Gastroesophageal sphincter (tissue), 4 donors: ENCODE results near the gene SEMA4A. TPM values are rescaled to one million over a fixed set of nuclear protein-coding genes. Genes with fewer than 3 reads are reported as not detected.

ENCODE experiments used
- ATAC-seq: fragments of 150-250 bp; one replicate; pipeline ENCODE4 v1.9.1; 2016; ENCODE audit warnings: mild to moderate bottlenecking, moderate library complexity
- H3K27ac ChIP-seq, 4 donors: fragments of 200-600 bp; sonication (generic) in 3 of 4; 1 replicate in 3 of 4; 2 replicates in 1 of 4; pipeline ENCODE4 v1.5.1; 2016 to 2019
- H3K27me3 ChIP-seq: fragments of 200-600 bp; sonication (generic); one replicate; pipeline ENCODE4 v1.5.1; 2019
- H3K36me3 ChIP-seq, 2 donors: fragments of 200-600 bp; sonication (generic); one replicate each; pipeline ENCODE4 v1.5.1; 2019; ENCODE audit warnings: control low read depth in 1 of 2
- H3K4me1 ChIP-seq, 3 donors: fragments of 200-600 bp; sonication (generic); 1 replicate in 2 of 3; 2 replicates in 1 of 3; pipeline ENCODE4 v1.5.1; 2016 to 2019; ENCODE audit warnings: control low read depth in 2 of 3
- H3K4me3 ChIP-seq, 2 donors: fragments of 200-600 bp; sonication (generic); one replicate each; pipeline ENCODE4 v1.5.1; 2019; ENCODE audit warnings: mild to moderate bottlenecking in 1 of 2, moderate library complexity in 1 of 2
- H3K9me3 ChIP-seq, 3 donors: fragments of 200-600 bp; sonication (generic); one replicate each; pipeline ENCODE4 v1.5.1; 2017 to 2019; ENCODE audit warnings: control low read depth in 2 of 3
- CTCF ChIP-seq, 4 experiments: fragments of 200-600 bp in 2 of 4; fragments of 450-650 bp in 2 of 4; sonication (generic) in 1 of 4; IDR thresholded peaks; one replicate each; pipeline ENCODE4 v1.5.1; 2017 to 2019; ENCODE audit warnings: antibody characterized with exemption in 4 of 4, mild to moderate bottlenecking in 2 of 4, moderate library complexity in 2 of 4
- EP300 ChIP-seq: sonication (generic); formaldehyde crosslinking; IDR thresholded peaks from one replicate; pipeline ENCODE4 v1.6.1; 2017; ENCODE audit warnings: antibody characterized with exemption, mild to moderate bottlenecking
- POLR2A ChIP-seq, 2 donors: fragments of 450-650 bp; IDR thresholded peaks; one replicate each; pipeline ENCODE4 v1.6.1; 2017; ENCODE audit warnings: antibody characterized with exemption in 2 of 2, mild to moderate bottlenecking in 2 of 2, moderate library complexity in 1 of 2
- POLR2AphosphoS5 ChIP-seq: sonication (generic); formaldehyde crosslinking; IDR thresholded peaks from one replicate; pipeline ENCODE4 v1.6.1; 2017; ENCODE audit warnings: antibody characterized with exemption
- WGBS, 2 donors: methylation state at CpG; one replicate each; pipeline ENCODE4 v1.1.5; 2018; ENCODE audit warnings: low coverage in 1 of 2; 5-methylcytosine and 5-hydroxymethylcytosine counted together
- total RNA-seq, 4 donors: library from RNA; depleted of rRNA; stranded (reverse); fragments of >200 nt; gene quantifications; one replicate each; pipeline ENCODE4 v1.1.0, GENCODE V29; 2016

The SEMA4A gene
- total RNA-seq, 4 donors from 2014 or later, result 1.7 to 7.5 (median 3.4) TPM

DNA sequence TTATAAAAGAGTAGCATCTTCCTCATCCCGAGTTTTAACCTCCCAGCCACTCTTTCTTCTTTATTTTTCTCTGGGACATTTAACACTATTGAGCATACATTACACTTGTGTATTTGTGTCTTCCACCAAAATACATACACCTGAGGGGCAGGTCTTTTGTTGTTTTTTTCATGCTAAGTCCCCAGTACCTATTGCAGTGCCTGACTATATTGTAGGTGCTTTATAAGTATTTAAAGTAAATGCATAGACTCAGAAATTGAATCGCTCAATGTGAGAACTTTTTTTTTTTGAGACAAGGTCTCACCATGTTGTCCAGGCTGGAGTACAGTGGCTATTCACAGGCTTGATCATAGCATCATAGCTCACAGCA, 7.8 kb upstream of the SEMA4A start:
- Histone ChIP-seq H3K36me3 (no peaks in the 10 kb centered on the region), H3K4me1 (peaks cover 10 to 55% (median 24%) of the 10 kb centered on the region in 3 donors), H3K27me3 (peaks cover 15% of the 10 kb centered on the region), H3K27ac (no peak overlapping the region), H3K9me3 (no peaks in the 10 kb centered on the region), H3K4me3 (no peak overlapping the region)
- no peak for ATAC-seq
- 36 to 69% methylated on average over 2 of the region's 2 CpGs for WGBS, 2 donors
- no peak for TF ChIP-seq POLR2AphosphoS5
- TF ChIP-seq POLR2A (IDR thresholded peaks at IDR 0.05), result no peak
- TF ChIP-seq CTCF (IDR thresholded peaks at IDR 0.05), result no peak
- no peak for TF ChIP-seq EP300

DNA sequence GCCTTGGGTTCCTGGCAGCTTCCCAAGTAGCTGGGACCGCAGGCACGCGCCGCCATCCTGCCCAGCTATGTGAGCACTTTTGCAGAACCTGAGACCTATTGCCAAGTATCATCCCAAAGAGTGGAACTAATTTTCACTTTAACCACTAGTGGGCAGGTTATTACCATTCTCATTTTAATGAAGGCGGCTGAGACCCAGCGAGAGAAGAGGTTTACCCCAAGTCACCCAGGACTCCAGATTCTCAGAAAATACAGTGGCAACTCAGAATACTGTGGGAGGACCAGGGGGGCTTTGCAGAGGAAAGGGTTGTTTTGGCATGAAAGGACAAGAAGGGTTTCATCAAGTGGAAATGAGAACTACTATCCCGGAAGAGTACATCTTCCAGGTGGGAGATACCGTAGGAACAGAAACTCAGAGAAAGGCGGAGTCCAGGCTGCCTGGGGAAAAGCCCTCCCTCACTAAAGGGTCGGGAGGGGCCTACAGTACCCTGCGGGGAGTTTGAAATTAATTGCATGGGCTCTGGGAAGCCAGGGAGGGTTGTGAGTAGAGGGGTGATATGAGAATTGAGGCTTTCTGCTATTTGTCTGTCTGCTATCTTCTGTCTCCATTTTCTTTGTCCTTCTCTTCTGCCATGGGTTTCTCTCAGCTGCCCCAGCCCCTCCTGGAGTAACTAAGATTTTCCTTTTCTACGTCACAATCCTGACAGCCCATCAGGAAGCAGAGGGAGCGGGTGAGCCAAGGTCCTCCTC, 7.2 kb upstream of the SEMA4A start:
- H3K27me3 ChIP-seq, result peaks cover 20% of the 10 kb centered on the region
- ATAC-seq, result peak; percentile 54
- H3K36me3 ChIP-seq, result no peaks in the 10 kb centered on the region
- H3K4me1 ChIP-seq, result peaks cover 7 to 49% (median 21%) of the 10 kb centered on the region in 3 donors
- 1 to 13% methylated on average over 4 to 12 of the region's 13 CpGs for WGBS, 2 donors
- H3K9me3 ChIP-seq, result no peaks in the 10 kb centered on the region
- H3K4me3 ChIP-seq, result no peak overlapping the region
- peak overlapping the region in 1 of 4 donors; percentile 3 for H3K27ac ChIP-seq
- TF ChIP-seq POLR2AphosphoS5 (peak; percentile 25), CTCF (IDR thresholded peaks at IDR 0.05) (peak in 3 of 4 experiments; percentile 76 to 83 (median 81)), POLR2A (IDR thresholded peaks at IDR 0.05) (no peak), EP300 (no peak)

DNA sequence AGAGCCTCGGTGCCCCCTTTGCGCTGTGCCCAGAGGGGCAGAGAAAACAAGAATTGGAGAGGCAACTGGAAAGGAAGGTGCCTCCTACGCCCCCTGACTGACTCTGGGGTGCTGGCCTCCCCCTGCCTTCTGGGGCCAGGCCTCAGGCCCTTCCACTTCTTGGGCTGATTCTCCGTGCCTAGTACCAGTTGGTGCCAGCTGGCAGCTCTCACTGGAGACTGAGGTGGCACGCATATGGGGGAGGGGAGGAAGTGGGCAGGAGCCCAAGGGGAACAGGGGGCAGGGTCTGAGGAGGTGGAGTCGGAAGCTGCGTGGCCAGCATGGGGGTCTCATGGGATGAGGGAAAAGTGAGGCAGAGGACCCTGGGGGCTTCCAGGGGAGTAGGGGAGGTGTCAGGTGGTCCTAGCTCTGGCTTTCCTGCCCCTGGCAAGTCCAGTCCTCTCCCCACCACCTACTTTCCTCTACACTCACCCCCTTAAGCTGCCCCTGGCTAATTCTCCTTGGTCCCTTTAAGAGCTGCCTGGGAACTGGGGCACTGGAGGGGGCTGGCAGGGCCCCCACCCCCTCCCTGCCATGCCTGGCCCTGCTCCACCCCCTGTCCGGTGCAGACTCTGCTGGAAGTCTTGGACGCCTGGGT, 6.5 kb upstream of the SEMA4A start:
- H3K27ac ChIP-seq, result peak overlapping the region in 1 of 4 donors; percentile 3
- H3K9me3 ChIP-seq, result no peaks in the 10 kb centered on the region
- 0% methylated on average over 2 of the region's 9 CpGs; no CpG with 5 or more reads in 1 of the 2 donors for WGBS, 2 donors
- no peak for ATAC-seq
- TF ChIP-seq CTCF (IDR thresholded peaks at IDR 0.05) (no peak), POLR2A (IDR thresholded peaks at IDR 0.05) (no peak), EP300 (no peak), POLR2AphosphoS5 (no peak)
- no peak overlapping the region for H3K4me3 ChIP-seq
- H3K36me3 ChIP-seq, result no peaks in the 10 kb centered on the region
- peaks cover 6 to 42% (median 14%) of the 10 kb centered on the region in 3 donors for H3K4me1 ChIP-seq
- peaks cover 26% of the 10 kb centered on the region for H3K27me3 ChIP-seq

- no peak for ATAC-seq
- whole genome bisulfite sequencing, 2 donors, result 57 to 60% methylated on average over 1 to 3 of the region's 6 CpGs
- Histone ChIP-seq H3K36me3 (no peaks in the 10 kb centered on the region), H3K4me3 (no peak overlapping the region), H3K9me3 (no peaks in the 10 kb centered on the region), H3K4me1 (peaks cover 6 to 33% (median 14%) of the 10 kb centered on the region in 3 donors), H3K27ac (no peak overlapping the region), H3K27me3 (peaks cover 38% of the 10 kb centered on the region)
- TF ChIP-seq EP300, result no peak
- no peak for TF ChIP-seq POLR2AphosphoS5
These were observed 5.2 kb upstream of the SEMA4A start for GRCh38 chr1:156148216-156148615.

DNA sequence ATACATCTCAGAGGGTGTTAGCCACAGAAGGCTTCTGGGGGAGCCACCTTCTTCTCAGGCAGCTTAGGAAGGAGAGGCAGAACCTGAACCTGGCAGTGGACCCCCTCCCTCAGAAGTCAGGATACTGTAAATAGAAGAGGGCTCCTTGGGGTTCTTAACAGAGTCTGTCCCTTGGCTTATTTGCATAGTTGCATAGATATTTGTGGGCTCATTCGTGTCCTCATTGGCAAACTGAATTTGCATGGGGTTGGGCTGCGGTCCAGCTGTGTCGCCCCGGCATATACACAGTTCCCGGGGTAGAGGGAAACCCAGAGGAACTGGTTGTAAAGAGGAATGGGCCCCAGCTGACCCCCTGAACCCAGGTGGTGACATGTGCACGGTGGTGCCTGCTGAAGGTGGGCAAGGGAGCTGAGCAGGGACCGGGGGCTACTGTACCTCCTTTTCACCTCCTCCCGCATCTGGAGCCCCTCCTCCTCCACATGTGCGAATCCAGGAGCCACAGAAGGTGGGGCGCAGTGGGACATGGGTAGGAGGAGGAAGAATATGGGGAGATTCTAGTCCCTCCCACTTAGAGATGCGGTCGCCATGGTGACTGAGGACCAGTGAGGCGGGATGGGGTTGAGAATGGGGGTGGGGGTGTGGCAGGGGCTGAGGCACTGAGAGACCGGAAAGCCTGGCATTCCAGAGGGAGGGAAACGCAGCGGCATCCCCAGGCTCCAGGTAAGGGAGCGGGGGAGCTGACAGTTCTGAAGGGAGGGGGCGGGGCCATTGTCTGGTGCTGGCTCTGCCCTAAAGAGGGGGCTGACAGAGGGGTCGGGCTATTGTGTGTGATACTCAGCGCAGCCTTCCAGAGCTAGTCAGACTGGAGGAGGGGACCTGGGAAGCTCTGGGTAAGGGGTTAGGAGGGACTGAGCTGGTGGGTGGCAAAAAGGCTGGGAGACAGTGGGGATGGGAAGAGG, 3.7 kb upstream of the SEMA4A start:
- ATAC-seq, result no peak
- Histone ChIP-seq H3K36me3 (no peaks in the 10 kb centered on the region), H3K4me3 (no peak overlapping the region), H3K27ac (no peak overlapping the region), H3K27me3 (peaks cover 41% of the 10 kb centered on the region), H3K9me3 (no peaks in the 10 kb centered on the region), H3K4me1 (peaks cover 6 to 23% (median 14%) of the 10 kb centered on the region in 3 donors)
- TF ChIP-seq EP300 (no peak), POLR2A (IDR thresholded peaks at IDR 0.05) (no peak), CTCF (IDR thresholded peaks at IDR 0.05) (no peak), POLR2AphosphoS5 (no peak)
- WGBS, 2 donors, result 3 to 33% methylated on average over 6 to 8 of the region's 20 CpGs
